Activated CD8-positive, alpha-beta memory T cell treated with anti-CD3 and anti-CD28 coated beads for 24 hours (primary cell): ENCODE data around the gene CDRT15.
"Not testable (repeated sequence)": the region's sequence is repeated elsewhere in the genome, so short reads cannot be mapped to it uniquely, and the experiment has no call there.

Experiments
- DNase-seq: peaks from one replicate; pipeline ENCODE4 v3.0.0-alpha.2; 2020

The CDRT15 gene

GRCh38 chr17:14205992-14206461 lies 30.6 kb downstream of the CDRT15 start:
- DNase-seq, result peak; percentile 75

GRCh38 chr17:14205380-14205779 lies 31.3 kb downstream of the CDRT15 start:
- no peak for DNase-seq

- DNase-seq, result no peak
These were observed 32.1 kb downstream of the CDRT15 start for GRCh38 chr17:14204546-14204945.

GRCh38 chr17:14204084-14204483 lies 32.6 kb downstream of the CDRT15 start:
- DNase-seq, result no peak

- no peak for DNase-seq
These were observed 33.3 kb downstream of the CDRT15 start for GRCh38 chr17:14203388-14203787.

GRCh38 chr17:14202388-14203166 lies 34.1 kb downstream of the CDRT15 start:
- DNase-seq, result no peak

- DNase-seq, result peak; percentile 46
These were observed 34.7 kb downstream of the CDRT15 start for GRCh38 chr17:14201988-14202380.

GRCh38 chr17:14201021-14201987 lies 35.4 kb downstream of the CDRT15 start:
- peak; percentile 61 for DNase-seq

GRCh38 chr17:14200354-14200753 lies 36.3 kb downstream of the CDRT15 start:
- DNase-seq, result peak; percentile 51

- peak; percentile 56 for DNase-seq
These were observed 37.1 kb downstream of the CDRT15 start for GRCh38 chr17:14199601-14200000.

- DNase-seq, result no peak
These were observed 38.1 kb downstream of the CDRT15 start for GRCh38 chr17:14198575-14198974.

GRCh38 chr17:14198013-14198412 lies 38.6 kb downstream of the CDRT15 start:
- no peak for DNase-seq

GRCh38 chr17:14197586-14197985 lies 39.1 kb downstream of the CDRT15 start:
- peak; percentile 73 for DNase-seq

GRCh38 chr17:14197057-14197456 lies 39.6 kb downstream of the CDRT15 start:
- no peak for DNase-seq

GRCh38 chr17:14196377-14196997 lies 40.2 kb downstream of the CDRT15 start:
- no peak for DNase-seq

GRCh38 chr17:14192636-14193344 lies 43.9 kb downstream of the CDRT15 start:
- DNase-seq, result peak; percentile 66

- not testable (repeated sequence) for DNase-seq
These were observed 44.6 kb downstream of the CDRT15 start for GRCh38 chr17:14192039-14192438.

- not testable (repeated sequence) for DNase-seq
These were observed 45.2 kb downstream of the CDRT15 start for GRCh38 chr17:14191469-14191868.

GRCh38 chr17:14190774-14191173 lies 45.9 kb downstream of the CDRT15 start:
- not testable (repeated sequence) for DNase-seq

- DNase-seq, result not testable (repeated sequence)
These were observed 50.2 kb downstream of the CDRT15 start for GRCh38 chr17:14186443-14186842.
